Bone marrow (tissue), 2 donors: Measurements from ENCODE around the gene CDHR2.

Experiments
- DNase-seq, 2 donors: peaks; one replicate each; lab custom pipeline; 2025; lab: John Stamatoyannopoulos, UW

CDHR2 gene

DNA sequence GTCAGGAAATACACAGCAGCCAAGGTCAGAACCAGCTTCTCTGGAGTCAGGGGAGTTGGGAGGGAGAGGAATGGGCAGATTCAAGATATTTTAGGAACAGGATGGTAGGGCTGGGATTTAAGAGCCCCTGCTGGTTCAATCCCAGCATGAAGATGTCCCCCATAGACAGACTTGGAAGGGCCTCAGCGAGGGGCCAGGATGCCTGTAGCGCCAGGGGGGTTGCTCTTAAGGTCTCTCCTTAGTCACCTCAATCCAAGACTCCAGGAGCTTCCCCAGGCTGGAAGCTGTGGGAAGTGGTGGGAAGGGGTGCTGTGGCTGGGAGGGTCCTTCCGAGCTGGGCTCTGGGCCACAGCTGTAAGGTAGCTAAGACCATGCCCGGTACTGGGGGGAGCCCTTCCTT lies 90.1 kb downstream of the CDHR2 start:
- DNase-seq, result no peak

DNA sequence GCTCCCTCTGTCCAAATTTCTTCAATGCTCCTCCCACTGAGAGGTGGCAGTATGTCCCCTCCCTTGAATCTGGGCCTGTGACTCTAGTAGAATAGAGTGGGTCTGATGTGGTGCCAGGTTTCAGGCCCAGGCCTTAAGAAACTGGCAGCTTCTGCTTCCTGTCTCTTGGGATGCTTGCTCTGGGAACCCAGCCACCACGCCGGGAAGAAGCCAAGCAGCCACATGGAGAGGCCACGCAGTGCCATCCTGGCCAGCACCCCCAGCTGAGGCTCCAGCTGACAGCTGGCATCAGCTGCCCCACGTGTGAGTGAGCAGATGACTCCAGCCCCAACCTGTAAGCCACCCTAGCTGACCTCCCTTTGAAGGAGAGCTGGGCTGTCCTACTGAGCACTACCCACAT lies 90.8 kb downstream of the CDHR2 start:
- DNase-seq, result no peak

DNA sequence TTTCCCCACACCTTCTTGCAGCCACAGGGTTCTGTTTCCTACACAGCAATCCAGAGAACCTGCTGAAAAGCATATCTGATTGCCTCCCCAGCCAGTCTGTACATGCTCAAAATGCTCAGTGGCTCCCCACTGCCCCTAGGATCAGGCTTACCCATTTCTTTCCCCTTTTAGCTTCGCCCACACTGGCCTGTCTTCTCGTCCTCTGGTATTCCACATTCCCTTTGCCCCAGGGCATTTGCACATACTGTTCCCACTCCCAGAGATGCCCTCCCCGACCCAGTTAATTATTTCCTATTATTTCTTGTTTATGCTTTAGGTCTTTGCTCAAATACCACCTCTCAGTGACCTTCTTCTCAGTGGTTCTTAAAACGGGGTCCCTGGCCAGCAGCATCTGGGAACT lies 91.5 kb downstream of the CDHR2 start:
- DNase-seq, result no peak

DNA sequence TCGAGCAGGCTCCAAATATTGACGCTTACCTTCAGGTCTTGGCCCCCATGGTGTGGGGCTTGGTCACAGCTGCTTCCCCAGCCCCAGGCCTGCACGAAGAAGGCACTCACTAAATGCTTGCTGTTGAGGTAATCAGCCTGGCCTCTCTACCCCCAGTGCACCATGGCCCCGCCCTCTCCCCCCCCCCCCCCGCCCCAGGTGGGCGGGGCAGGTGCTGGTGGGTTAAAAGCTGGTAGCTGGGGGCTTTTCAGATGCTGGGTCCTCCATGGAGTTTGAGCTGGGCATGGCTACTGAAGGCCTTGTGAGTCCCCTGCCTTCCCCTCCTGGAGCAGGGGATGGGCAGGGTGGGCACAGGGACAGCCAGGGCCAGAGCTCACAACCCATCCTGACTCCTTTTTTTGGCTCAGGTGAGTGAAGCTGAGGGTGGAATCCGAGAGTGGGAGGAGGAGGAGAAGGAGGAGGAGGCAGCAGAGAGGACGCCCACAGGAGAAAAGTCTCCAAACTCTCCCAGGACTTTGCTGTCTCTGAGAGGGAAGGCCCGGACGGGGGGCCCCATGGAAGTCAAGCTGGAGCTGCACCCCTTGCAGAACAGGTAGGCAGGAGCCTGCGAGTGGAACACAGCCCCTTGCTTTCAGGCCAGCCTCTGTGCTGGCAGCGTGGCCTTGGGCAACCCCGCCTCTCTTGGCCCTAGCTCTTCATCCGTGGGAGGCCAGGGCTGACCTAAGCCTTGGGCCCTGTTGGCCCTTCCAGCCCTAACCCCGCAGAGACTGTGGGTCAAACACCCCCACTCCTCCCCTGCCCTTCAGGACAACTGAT lies 93.7 kb downstream of the CDHR2 start:
- no peak for DNase-seq

DNA sequence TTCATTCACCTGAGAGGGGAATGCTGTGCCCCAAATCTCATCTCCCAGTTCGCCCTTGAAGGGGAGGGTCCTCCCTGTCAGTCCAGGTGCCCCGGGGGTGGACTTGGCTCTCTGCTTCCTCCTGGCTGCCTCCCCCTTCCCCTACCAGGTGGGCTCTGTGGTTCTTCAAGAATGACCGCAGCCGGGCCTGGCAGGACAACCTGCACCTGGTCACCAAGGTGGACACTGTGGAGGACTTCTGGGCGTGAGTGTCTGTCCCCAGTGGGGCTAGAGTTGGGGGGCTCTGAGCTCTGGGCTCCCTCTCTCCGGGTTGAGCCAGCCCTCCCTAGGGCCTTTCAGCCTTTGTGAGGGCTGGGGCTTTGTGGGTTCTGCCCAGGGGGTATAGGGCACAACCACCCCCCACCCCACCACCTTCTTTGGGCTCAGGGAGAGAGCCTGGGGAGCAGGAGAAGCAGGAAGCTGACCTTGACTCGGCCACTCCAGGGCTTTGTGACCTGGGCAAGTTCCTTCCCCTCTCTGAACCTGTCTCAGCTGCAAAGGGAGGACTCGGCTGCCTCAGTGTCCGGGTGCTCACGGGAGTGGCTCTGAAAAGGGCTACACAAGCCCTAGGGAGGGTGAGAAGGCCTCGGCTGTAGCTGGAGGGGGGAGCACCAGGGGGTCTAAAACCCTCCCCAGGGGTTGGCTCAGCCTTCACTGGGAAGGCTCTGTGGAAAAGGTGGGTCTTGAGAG lies 94.5 kb downstream of the CDHR2 start:
- no peak for DNase-seq

DNA sequence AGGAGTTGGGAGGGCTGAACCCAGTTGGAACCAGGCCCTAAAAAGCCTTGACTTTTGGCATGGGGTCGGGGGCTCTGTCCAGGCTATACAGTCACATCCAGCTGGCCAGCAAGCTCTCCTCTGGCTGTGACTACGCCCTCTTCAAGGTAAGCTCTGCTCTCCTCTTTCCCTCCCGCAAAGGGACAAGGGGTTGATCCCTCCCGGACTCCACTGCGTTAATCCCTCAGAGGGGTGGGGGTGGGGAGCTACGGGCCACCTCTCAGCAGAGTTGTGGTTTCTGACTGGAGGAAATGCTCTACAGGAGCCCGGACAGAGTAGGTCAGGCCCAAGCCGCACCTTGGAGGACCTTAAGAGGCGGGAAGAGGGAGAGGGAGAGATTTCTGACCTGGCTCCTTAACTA lies 95.2 kb downstream of the CDHR2 start:
- no peak for DNase-seq

DNA sequence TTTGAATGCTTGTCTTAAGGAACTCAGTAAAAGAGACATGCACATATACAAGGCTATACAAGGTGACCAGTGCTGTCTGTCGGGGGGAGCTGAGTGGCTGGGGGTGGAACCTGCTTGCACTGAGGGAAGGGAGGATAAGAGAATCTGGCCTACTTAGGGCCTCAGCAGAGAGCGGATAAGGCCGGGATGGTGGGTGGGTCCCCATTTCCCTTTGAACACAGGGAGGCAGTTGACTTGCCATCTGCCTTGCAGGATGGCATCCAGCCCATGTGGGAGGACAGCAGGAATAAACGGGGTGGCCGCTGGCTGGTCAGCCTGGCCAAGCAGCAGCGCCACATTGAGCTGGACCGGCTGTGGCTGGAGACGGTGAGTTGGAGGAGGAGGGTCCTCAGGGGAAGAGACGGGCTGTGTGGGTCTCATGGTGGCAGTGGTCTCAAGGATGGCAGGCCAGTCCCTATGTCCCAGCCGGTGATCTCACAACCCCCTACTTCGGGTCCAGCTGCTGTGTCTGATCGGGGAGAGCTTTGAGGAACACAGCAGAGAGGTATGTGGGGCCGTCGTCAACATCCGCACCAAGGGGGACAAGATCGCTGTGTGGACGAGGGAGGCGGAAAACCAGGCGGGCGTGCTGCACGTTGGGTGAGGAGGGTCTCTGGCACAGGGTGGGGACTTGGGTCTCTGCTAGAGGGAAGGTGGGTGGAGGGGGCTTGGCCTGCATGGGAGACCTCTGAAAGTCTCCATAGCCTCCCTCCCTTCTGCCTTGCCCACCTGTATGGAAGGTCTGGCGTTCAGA lies 95.9 kb downstream of the CDHR2 start:
- DNase-seq, result no peak
